Measurements from ENCODE around the gene GABRG3. TPM values are rescaled to one million over a fixed set of nuclear protein-coding genes. Genes with fewer than 3 reads are reported as not detected.

Gene GABRG3
- total RNA-seq, 2 experiments from 2014 or later, result not detected

- POLR2A ChIA-PET, result no interaction called here
- no peaks in the 10 kb centered on the region for H3K27me3 ChIP-seq (ENCODE audit: control insufficient read depth in 1 of 2, insufficient read depth in 2 of 2, low read length in 2 of 2)
- H3K4me1 ChIP-seq (ENCODE audit: insufficient read depth, low read length), result no peaks in the 10 kb centered on the region
- CTCF ChIA-PET, result no interaction called here
- no peak for DNase-seq
- peaks cover 0 to 25% of the 10 kb centered on the region in 2 experiments for H3K9me3 ChIP-seq (ENCODE audit: control insufficient read depth in 1 of 2, insufficient read depth in 1 of 2, low read length in 2 of 2)
- no peak for ATAC-seq (ENCODE audit: poor library complexity)
- intact Hi-C loops (cut with DNase I, micrococcal nuclease), result no loop called here
- no peaks in the 10 kb centered on the region for H3K4me1 Mint-ChIP-seq (ENCODE audit: low read depth)
- no peaks in the 10 kb centered on the region for H3K36me3 Mint-ChIP-seq (ENCODE audit: low read depth)
- H3K4me3 ChIP-seq (ENCODE audit: low read length), result no peak overlapping the region
- H3K27ac ChIP-seq (ENCODE audit: low read depth in 1 of 2, low read length in 2 of 2), result no peak overlapping the region
- no peaks in the 10 kb centered on the region for H3K27me3 Mint-ChIP-seq
- no peak overlapping the region for H3K27ac Mint-ChIP-seq
- TF ChIP-seq CTCF (IDR thresholded peaks at IDR 0.05), result no peak
- peaks cover 10% of the 10 kb centered on the region for H3K9me3 Mint-ChIP-seq
- no peaks in the 10 kb centered on the region for H3K36me3 ChIP-seq (ENCODE audit: insufficient read depth, low read length)
- H3K4me3 Mint-ChIP-seq, result no peak overlapping the region
Measured at GRCh38 chr15:26935322-26935721, 35.7 kb upstream of the GABRG3 start.

DNA sequence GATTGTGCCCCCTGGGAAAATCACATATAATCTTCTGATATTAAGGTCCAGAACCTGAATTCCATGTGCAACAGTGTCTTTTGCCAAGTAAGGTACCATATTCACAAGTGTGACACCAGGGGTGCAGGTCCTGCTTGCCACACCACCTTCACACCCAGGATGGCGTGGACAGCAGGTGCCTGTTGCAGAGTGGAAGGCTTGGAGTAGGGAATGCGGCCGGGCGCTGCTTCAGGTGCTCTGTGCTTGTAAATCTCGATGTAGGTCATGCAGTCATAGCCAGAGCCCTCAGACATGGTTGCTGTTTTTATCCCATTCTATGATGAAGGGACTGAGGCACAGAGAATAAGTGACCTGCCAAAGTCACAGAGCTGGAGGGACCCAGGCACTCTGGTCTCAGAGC is 34.5 kb upstream of the GABRG3 start:
- H3K4me3 ChIP-seq (ENCODE audit: low read length), result no peak overlapping the region

GRCh38 chr15:26937134-26937533 is 33.8 kb upstream of the GABRG3 start:
- ChIA-PET CTCF (no interaction called here), POLR2A (no interaction called here)
- Histone ChIP-seq H3K27ac (ENCODE audit: low read depth in 1 of 2, low read length in 2 of 2) (no peak overlapping the region), H3K4me3 (ENCODE audit: low read length) (no peak overlapping the region), H3K9me3 (ENCODE audit: control insufficient read depth in 1 of 2, insufficient read depth in 1 of 2, low read length in 2 of 2) (peaks cover 0 to 25% of the 10 kb centered on the region in 2 experiments), H3K27me3 (ENCODE audit: control insufficient read depth in 1 of 2, insufficient read depth in 2 of 2, low read length in 2 of 2) (no peaks in the 10 kb centered on the region), H3K4me1 (ENCODE audit: insufficient read depth, low read length) (no peaks in the 10 kb centered on the region), H3K36me3 (ENCODE audit: insufficient read depth, low read length) (no peaks in the 10 kb centered on the region)
- Mint-ChIP-seq H3K4me3 (no peak overlapping the region), H3K4me1 (ENCODE audit: low read depth) (no peaks in the 10 kb centered on the region), H3K27me3 (no peaks in the 10 kb centered on the region), H3K9me3 (peaks cover 7% of the 10 kb centered on the region), H3K36me3 (ENCODE audit: low read depth) (no peaks in the 10 kb centered on the region), H3K27ac (no peak overlapping the region)
- DNase-seq (no peak), ATAC-seq (ENCODE audit: poor library complexity) (no peak)
- intact Hi-C loops (cut with DNase I, micrococcal nuclease), result no loop called here
- TF ChIP-seq CTCF (IDR thresholded peaks at IDR 0.05), result no peak

More for the DNA sequence above, 34.5 kb upstream of the GABRG3 start:
- ChIA-PET CTCF (no interaction called here), POLR2A (no interaction called here)
- no peaks in the 10 kb centered on the region for H3K27me3 Mint-ChIP-seq
- DNase-seq (no peak), ATAC-seq (ENCODE audit: poor library complexity) (no peak)
- H3K27ac Mint-ChIP-seq, result no peak overlapping the region
- H3K4me1 Mint-ChIP-seq (ENCODE audit: low read depth), result no peaks in the 10 kb centered on the region
- no peaks in the 10 kb centered on the region for H3K36me3 Mint-ChIP-seq (ENCODE audit: low read depth)
- Histone ChIP-seq H3K27me3 (ENCODE audit: control insufficient read depth in 1 of 2, insufficient read depth in 2 of 2, low read length in 2 of 2) (no peaks in the 10 kb centered on the region), H3K9me3 (ENCODE audit: control insufficient read depth in 1 of 2, insufficient read depth in 1 of 2, low read length in 2 of 2) (peaks cover 0 to 25% of the 10 kb centered on the region in 2 experiments), H3K4me1 (ENCODE audit: insufficient read depth, low read length) (no peaks in the 10 kb centered on the region), H3K27ac (ENCODE audit: low read depth in 1 of 2, low read length in 2 of 2) (no peak overlapping the region), H3K36me3 (ENCODE audit: insufficient read depth, low read length) (no peaks in the 10 kb centered on the region)
- H3K4me3 Mint-ChIP-seq, result no peak overlapping the region
- H3K9me3 Mint-ChIP-seq, result peaks cover 10% of the 10 kb centered on the region
- intact Hi-C loops (cut with DNase I, micrococcal nuclease), result no loop called here
- TF ChIP-seq CTCF (IDR thresholded peaks at IDR 0.05), result no peak

All from CD4-positive, alpha-beta T cell (primary cell).